ENCODE results near the gene PRKG1. TPM values are rescaled to one million over a fixed set of nuclear protein-coding genes. Genes with fewer than 3 reads are reported as not detected.

Gene PRKG1
- total RNA-seq, 1 experiment from 2014 or later, result 16.5 TPM

GRCh38 chr10:51748959-51749358, 674.7 kb downstream of the PRKG1 start:
- no peak for TF ChIP-seq CREB1 (CRISPR knock-in tag; IDR thresholded peaks at IDR 0.05)
- TF ChIP-seq E2F5 (CRISPR knock-in tag; IDR thresholded peaks at IDR 0.05), result no peak
- no peak for TF ChIP-seq USF1 (CRISPR knock-in tag; IDR thresholded peaks at IDR 0.05)
- no peak for TF ChIP-seq HMGXB4 (CRISPR knock-in tag; IDR thresholded peaks at IDR 0.05)
- TF ChIP-seq MLX (CRISPR knock-in tag; IDR thresholded peaks at IDR 0.05), result no peak
- no peak for TF ChIP-seq FOXP4 (CRISPR knock-in tag; IDR thresholded peaks at IDR 0.05)
- no peak for TF ChIP-seq GRHL2 (CRISPR knock-in tag; IDR thresholded peaks at IDR 0.05; ENCODE audit: insufficient replicate concordance, severe bottlenecking)
- TF ChIP-seq ELF4 (CRISPR knock-in tag; IDR thresholded peaks at IDR 0.05; ENCODE audit: low read depth), result no peak
- no peak for TF ChIP-seq IRF1 (CRISPR knock-in tag; IDR thresholded peaks at IDR 0.05)
- TF ChIP-seq ZNF396 (CRISPR knock-in tag; IDR thresholded peaks at IDR 0.05; ENCODE audit: borderline replicate concordance), result no peak
- no peak for TF ChIP-seq MYBL2 (CRISPR knock-in tag; IDR thresholded peaks at IDR 0.05)
- no peak for TF ChIP-seq ZNF138 (CRISPR knock-in tag; conservative IDR thresholded peaks at IDR 0.05)
- TF ChIP-seq ZNF423 (CRISPR knock-in tag; IDR thresholded peaks at IDR 0.05), result no peak
- TF ChIP-seq ATF3 (CRISPR knock-in tag; conservative IDR thresholded peaks at IDR 0.05), result no peak
- no peak for TF ChIP-seq TP53 (CRISPR knock-in tag; IDR thresholded peaks at IDR 0.05)
- Mint-ChIP-seq H3K4me3 (no peak overlapping the region), H3K4me1 (peaks cover 8% of the 10 kb centered on the region), H3K27ac (no peak overlapping the region), H3K36me3 (no peaks in the 10 kb centered on the region), H3K27me3 (ENCODE audit: low read depth) (no peaks in the 10 kb centered on the region), H3K9me3 (no peaks in the 10 kb centered on the region)
- CTCF ChIA-PET, result no interaction called here
- POLR2A ChIA-PET, result no interaction called here
- no peak for DNase-seq (ENCODE audit: low spot score)
- ATAC-seq, result no peak

GRCh38 chr10:51758366-51758765, 684.1 kb downstream of the PRKG1 start:
- Mint-ChIP-seq H3K27ac (no peak overlapping the region), H3K4me3 (no peak overlapping the region), H3K4me1 (peaks cover 4% of the 10 kb centered on the region; the same call in 1 of the 2 replicates), H3K9me3 (peaks cover 5% of the 10 kb centered on the region), H3K27me3 (ENCODE audit: low read depth) (no peaks in the 10 kb centered on the region), H3K36me3 (no peaks in the 10 kb centered on the region)
- ATAC-seq (no peak), DNase-seq (ENCODE audit: low spot score) (no peak)
- ChIA-PET POLR2A (no interaction called here), CTCF (no interaction called here)
- TF ChIP-seq ATF2 (CRISPR knock-in tag; IDR thresholded peaks at IDR 0.05; ENCODE audit: borderline replicate concordance, low read depth), result no peak
- no peak for TF ChIP-seq CBFB (CRISPR knock-in tag; IDR thresholded peaks at IDR 0.05; ENCODE audit: low read depth)
- no peak for TF ChIP-seq ESRRA (CRISPR knock-in tag; IDR thresholded peaks at IDR 0.05; ENCODE audit: borderline replicate concordance)
- no peak for TF ChIP-seq SOX15 (CRISPR knock-in tag; IDR thresholded peaks at IDR 0.05)
- no peak for TF ChIP-seq MAX (CRISPR knock-in tag; IDR thresholded peaks at IDR 0.05)
- no peak for TF ChIP-seq CDX4 (CRISPR knock-in tag; IDR thresholded peaks at IDR 0.05; ENCODE audit: borderline replicate concordance)
- no peak for TF ChIP-seq TCF7 (CRISPR knock-in tag; IDR thresholded peaks at IDR 0.05; ENCODE audit: low read depth)
- TF ChIP-seq CREM (CRISPR knock-in tag; IDR thresholded peaks at IDR 0.05), result no peak
- no peak for TF ChIP-seq USF1 (CRISPR knock-in tag; IDR thresholded peaks at IDR 0.05)

All from WTC11 (cell line).